ENCODE data around the gene GMDS. TPM values are rescaled to one million over a fixed set of nuclear protein-coding genes. Genes with fewer than 3 reads are reported as not detected.

The GMDS gene
- total RNA-seq, 1 experiment from 2014 or later = 35.0 TPM

DNA sequence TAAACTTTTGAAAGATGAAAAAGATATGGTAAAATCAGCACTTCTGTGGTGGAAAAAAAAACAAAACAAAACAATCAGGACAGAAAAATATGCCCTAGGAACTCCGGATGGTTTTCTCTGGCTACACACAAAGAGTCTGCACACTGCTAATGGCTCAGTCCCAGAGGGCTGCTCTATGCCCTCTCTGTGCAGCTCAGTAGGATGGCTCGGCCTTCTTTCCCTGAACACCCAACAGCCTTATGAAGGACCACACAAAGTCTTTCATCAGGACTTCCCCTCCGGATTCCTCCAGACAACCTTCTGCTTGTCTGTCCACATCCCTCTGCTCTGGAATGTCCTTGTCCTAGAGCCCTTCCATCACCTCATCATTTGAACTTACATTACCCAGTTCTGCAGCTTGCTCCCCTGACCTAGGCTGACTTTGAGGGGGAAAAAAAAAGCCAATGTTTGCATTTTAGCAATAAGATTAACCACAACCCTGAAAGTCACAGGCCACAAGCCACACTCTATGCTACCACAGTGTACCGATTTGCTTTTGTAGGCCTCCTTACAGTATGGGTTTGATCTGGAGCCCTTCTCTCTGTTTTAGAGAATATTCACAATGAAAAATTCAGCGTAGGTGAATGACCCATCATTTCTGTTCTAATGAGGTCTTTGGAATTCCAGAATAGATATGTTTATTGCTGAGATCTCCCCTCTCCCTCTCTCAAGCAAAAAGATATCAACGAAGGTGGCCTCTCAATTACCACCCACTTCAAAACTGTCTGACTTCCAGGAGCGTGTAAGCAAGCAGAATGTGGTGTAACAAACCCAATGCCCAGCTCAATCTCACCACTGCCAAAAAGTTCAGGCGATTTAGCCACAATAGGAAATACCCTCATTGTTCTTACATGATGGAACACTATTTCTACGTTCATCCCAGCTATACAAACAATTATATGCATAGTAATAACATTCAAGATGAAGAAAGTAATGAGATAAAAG lies 164.0 kb downstream of the GMDS start:
- ATAC-seq (no peak), DNase-seq (ENCODE audit: low spot score) (no peak)
- Mint-ChIP-seq H3K4me3 (no peak overlapping the region), H3K9me3 (peaks cover 22% of the 10 kb centered on the region), H3K4me1 (no peaks in the 10 kb centered on the region), H3K36me3 (no peaks in the 10 kb centered on the region; the same call in 1 of the 2 replicates), H3K27ac (no peak overlapping the region), H3K27me3 (ENCODE audit: low read depth) (no peaks in the 10 kb centered on the region)
- TF ChIP-seq, protein P1, sequence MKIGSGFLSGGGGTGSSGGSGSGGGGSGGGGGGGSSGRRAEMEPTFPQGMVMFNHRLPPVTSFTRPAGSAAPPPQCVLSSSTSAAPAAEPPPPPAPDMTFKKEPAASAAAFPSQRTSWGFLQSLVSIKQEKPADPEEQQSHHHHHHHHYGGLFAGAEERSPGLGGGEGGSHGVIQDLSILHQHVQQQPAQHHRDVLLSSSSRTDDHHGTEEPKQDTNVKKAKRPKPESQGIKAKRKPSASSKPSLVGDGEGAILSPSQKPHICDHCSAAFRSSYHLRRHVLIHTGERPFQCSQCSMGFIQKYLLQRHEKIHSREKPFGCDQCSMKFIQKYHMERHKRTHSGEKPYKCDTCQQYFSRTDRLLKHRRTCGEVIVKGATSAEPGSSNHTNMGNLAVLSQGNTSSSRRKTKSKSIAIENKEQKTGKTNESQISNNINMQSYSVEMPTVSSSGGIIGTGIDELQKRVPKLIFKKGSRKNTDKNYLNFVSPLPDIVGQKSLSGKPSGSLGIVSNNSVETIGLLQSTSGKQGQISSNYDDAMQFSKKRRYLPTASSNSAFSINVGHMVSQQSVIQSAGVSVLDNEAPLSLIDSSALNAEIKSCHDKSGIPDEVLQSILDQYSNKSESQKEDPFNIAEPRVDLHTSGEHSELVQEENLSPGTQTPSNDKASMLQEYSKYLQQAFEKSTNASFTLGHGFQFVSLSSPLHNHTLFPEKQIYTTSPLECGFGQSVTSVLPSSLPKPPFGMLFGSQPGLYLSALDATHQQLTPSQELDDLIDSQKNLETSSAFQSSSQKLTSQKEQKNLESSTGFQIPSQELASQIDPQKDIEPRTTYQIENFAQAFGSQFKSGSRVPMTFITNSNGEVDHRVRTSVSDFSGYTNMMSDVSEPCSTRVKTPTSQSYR (CRISPR knock-in tag; IDR thresholded peaks at IDR 0.05) = no peak
- TF ChIP-seq, protein P2, sequence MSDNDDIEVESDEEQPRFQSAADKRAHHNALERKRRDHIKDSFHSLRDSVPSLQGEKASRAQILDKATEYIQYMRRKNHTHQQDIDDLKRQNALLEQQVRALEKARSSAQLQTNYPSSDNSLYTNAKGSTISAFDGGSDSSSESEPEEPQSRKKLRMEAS (CRISPR knock-in tag; IDR thresholded peaks at IDR 0.05) = no peak
- TF ChIP-seq, protein P3, sequence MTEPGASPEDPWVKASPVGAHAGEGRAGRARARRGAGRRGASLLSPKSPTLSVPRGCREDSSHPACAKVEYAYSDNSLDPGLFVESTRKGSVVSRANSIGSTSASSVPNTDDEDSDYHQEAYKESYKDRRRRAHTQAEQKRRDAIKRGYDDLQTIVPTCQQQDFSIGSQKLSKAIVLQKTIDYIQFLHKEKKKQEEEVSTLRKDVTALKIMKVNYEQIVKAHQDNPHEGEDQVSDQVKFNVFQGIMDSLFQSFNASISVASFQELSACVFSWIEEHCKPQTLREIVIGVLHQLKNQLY (CRISPR knock-in tag; IDR thresholded peaks at IDR 0.05) = no peak
- TF ChIP-seq TCF7 (CRISPR knock-in tag; IDR thresholded peaks at IDR 0.05; ENCODE audit: low read depth) (no peak), SP1 (CRISPR knock-in tag; conservative IDR thresholded peaks at IDR 0.05) (no peak), MYBL2 (CRISPR knock-in tag; IDR thresholded peaks at IDR 0.05) (no peak), ATF1 (CRISPR knock-in tag; IDR thresholded peaks at IDR 0.05) (no peak), ZNF263 (CRISPR knock-in tag; IDR thresholded peaks at IDR 0.05; ENCODE audit: low read depth) (no peak), ETV6 (CRISPR knock-in tag; IDR thresholded peaks at IDR 0.05) (no peak), KAT7 (CRISPR knock-in tag; IDR thresholded peaks at IDR 0.05; ENCODE audit: borderline replicate concordance) (no peak), TEAD1 (CRISPR knock-in tag; IDR thresholded peaks at IDR 0.05) (no peak), NR2C2 (CRISPR knock-in tag; IDR thresholded peaks at IDR 0.05) (no peak), SMAD4 (CRISPR knock-in tag; IDR thresholded peaks at IDR 0.05) (no peak)
- TF ChIP-seq, protein P4, sequence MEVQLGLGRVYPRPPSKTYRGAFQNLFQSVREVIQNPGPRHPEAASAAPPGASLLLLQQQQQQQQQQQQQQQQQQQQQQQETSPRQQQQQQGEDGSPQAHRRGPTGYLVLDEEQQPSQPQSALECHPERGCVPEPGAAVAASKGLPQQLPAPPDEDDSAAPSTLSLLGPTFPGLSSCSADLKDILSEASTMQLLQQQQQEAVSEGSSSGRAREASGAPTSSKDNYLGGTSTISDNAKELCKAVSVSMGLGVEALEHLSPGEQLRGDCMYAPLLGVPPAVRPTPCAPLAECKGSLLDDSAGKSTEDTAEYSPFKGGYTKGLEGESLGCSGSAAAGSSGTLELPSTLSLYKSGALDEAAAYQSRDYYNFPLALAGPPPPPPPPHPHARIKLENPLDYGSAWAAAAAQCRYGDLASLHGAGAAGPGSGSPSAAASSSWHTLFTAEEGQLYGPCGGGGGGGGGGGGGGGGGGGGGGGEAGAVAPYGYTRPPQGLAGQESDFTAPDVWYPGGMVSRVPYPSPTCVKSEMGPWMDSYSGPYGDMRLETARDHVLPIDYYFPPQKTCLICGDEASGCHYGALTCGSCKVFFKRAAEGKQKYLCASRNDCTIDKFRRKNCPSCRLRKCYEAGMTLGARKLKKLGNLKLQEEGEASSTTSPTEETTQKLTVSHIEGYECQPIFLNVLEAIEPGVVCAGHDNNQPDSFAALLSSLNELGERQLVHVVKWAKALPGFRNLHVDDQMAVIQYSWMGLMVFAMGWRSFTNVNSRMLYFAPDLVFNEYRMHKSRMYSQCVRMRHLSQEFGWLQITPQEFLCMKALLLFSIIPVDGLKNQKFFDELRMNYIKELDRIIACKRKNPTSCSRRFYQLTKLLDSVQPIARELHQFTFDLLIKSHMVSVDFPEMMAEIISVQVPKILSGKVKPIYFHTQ (CRISPR knock-in tag; IDR thresholded peaks at IDR 0.05) = no peak
- TF ChIP-seq, protein P5, sequence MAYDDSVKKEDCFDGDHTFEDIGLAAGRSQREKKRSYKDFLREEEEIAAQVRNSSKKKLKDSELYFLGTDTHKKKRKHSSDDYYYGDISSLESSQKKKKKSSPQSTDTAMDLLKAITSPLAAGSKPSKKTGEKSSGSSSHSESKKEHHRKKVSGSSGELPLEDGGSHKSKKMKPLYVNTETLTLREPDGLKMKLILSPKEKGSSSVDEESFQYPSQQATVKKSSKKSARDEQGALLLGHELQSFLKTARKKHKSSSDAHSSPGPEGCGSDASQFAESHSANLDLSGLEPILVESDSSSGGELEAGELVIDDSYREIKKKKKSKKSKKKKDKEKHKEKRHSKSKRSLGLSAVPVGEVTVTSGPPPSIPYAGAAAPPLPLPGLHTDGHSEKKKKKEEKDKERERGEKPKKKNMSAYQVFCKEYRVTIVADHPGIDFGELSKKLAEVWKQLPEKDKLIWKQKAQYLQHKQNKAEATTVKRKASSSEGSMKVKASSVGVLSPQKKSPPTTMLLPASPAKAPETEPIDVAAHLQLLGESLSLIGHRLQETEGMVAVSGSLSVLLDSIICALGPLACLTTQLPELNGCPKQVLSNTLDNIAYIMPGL (CRISPR knock-in tag; IDR thresholded peaks at IDR 0.05) = no peak
- TF ChIP-seq, protein P6, sequence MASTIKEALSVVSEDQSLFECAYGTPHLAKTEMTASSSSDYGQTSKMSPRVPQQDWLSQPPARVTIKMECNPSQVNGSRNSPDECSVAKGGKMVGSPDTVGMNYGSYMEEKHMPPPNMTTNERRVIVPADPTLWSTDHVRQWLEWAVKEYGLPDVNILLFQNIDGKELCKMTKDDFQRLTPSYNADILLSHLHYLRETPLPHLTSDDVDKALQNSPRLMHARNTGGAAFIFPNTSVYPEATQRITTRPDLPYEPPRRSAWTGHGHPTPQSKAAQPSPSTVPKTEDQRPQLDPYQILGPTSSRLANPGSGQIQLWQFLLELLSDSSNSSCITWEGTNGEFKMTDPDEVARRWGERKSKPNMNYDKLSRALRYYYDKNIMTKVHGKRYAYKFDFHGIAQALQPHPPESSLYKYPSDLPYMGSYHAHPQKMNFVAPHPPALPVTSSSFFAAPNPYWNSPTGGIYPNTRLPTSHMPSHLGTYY (CRISPR knock-in tag; IDR thresholded peaks at IDR 0.05) = no peak
- TF ChIP-seq, protein P7, sequence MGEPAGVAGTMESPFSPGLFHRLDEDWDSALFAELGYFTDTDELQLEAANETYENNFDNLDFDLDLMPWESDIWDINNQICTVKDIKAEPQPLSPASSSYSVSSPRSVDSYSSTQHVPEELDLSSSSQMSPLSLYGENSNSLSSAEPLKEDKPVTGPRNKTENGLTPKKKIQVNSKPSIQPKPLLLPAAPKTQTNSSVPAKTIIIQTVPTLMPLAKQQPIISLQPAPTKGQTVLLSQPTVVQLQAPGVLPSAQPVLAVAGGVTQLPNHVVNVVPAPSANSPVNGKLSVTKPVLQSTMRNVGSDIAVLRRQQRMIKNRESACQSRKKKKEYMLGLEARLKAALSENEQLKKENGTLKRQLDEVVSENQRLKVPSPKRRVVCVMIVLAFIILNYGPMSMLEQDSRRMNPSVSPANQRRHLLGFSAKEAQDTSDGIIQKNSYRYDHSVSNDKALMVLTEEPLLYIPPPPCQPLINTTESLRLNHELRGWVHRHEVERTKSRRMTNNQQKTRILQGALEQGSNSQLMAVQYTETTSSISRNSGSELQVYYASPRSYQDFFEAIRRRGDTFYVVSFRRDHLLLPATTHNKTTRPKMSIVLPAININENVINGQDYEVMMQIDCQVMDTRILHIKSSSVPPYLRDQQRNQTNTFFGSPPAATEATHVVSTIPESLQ (CRISPR knock-in tag; IDR thresholded peaks at IDR 0.05) = no peak
- TF ChIP-seq, protein P8, sequence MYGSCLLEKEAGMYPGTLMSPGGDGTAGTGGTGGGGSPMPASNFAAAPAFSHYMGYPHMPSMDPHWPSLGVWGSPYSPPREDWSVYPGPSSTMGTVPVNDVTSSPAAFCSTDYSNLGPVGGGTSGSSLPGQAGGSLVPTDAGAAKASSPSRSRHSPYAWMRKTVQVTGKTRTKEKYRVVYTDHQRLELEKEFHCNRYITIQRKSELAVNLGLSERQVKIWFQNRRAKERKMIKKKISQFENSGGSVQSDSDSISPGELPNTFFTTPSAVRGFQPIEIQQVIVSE (CRISPR knock-in tag; IDR thresholded peaks at IDR 0.05; ENCODE audit: borderline replicate concordance) = no peak
- CTCF ChIA-PET = no interaction called here
- POLR2A ChIA-PET = no interaction called here

Data from WTC11 (cell line).